NCI-H2227 (cell line): ENCODE data around the gene DSCAML1.

Experiments used
- DNase-seq: peaks from one replicate; lab custom pipeline; 2025; ENCODE audit not compliant: unreplicated experiment; lab: John Stamatoyannopoulos, UW

The DSCAML1 gene

GRCh38 chr11:117481036-117481435 lies 316.0 kb downstream of the DSCAML1 start:
- DNase-seq, result no peak

- no peak for DNase-seq
Observed at GRCh38 chr11:117480221-117480620, 316.8 kb downstream of the DSCAML1 start.

GRCh38 chr11:117479372-117479771 lies 317.6 kb downstream of the DSCAML1 start:
- no peak for DNase-seq

- DNase-seq, result no peak
Observed at GRCh38 chr11:117478926-117479325, 318.1 kb downstream of the DSCAML1 start.

- DNase-seq, result no peak
Observed at GRCh38 chr11:117478126-117478860, 318.7 kb downstream of the DSCAML1 start.

GRCh38 chr11:117477721-117478120 lies 319.3 kb downstream of the DSCAML1 start:
- DNase-seq, result no peak

GRCh38 chr11:117476531-117477142 lies 320.4 kb downstream of the DSCAML1 start:
- DNase-seq, result no peak

GRCh38 chr11:117475716-117476530 lies 321.1 kb downstream of the DSCAML1 start:
- no peak for DNase-seq

- no peak for DNase-seq
Observed at GRCh38 chr11:117473481-117474091, 323.4 kb downstream of the DSCAML1 start.

GRCh38 chr11:117471776-117472175 lies 325.2 kb downstream of the DSCAML1 start:
- DNase-seq, result no peak

GRCh38 chr11:117470576-117470975 lies 326.4 kb downstream of the DSCAML1 start:
- no peak for DNase-seq

GRCh38 chr11:117468888-117469287 lies 328.1 kb downstream of the DSCAML1 start:
- DNase-seq, result no peak

GRCh38 chr11:117467770-117468169 lies 329.2 kb downstream of the DSCAML1 start:
- DNase-seq, result no peak

- no peak for DNase-seq
Observed at GRCh38 chr11:117466966-117467365, 330.1 kb downstream of the DSCAML1 start.

- DNase-seq, result no peak
Observed at GRCh38 chr11:117465236-117465997, 331.6 kb downstream of the DSCAML1 start.

- no peak for DNase-seq
Observed at GRCh38 chr11:117464778-117465177, 332.2 kb downstream of the DSCAML1 start.

- no peak for DNase-seq
Observed at GRCh38 chr11:117462864-117463247, 334.2 kb downstream of the DSCAML1 start.

GRCh38 chr11:117462183-117462863 lies 334.7 kb downstream of the DSCAML1 start:
- no peak for DNase-seq

- no peak for DNase-seq
Observed at GRCh38 chr11:117461396-117462182, 335.4 kb downstream of the DSCAML1 start.

- DNase-seq, result no peak
Observed at GRCh38 chr11:117459979-117460300, 337.1 kb downstream of the DSCAML1 start.
